ENCODE measurements around the gene RASSF9.

GRCh38 chr12:85836197-85837090 lies at the start of gene RASSF9:
- TF ChIP-seq POLR2AphosphoS5 (IDR thresholded peaks at IDR 0.05; ENCODE audit: low read depth, low read length) (no peak), TAF1 (IDR thresholded peaks at IDR 0.05; ENCODE audit: borderline replicate concordance, insufficient read depth, low read length) (no peak), SIN3A (IDR thresholded peaks at IDR 0.05; ENCODE audit: borderline replicate concordance, insufficient read depth, low read length) (0 out of 2 replicates have a peak, but pooled peaks have one; percentile 18), FOXP2 (optimal IDR thresholded peaks at IDR 0.05; ENCODE audit: borderline replicate concordance, extremely low read depth, extremely low read length, insufficient read depth) (no peak)
- TF ChIP-seq, protein P1, sequence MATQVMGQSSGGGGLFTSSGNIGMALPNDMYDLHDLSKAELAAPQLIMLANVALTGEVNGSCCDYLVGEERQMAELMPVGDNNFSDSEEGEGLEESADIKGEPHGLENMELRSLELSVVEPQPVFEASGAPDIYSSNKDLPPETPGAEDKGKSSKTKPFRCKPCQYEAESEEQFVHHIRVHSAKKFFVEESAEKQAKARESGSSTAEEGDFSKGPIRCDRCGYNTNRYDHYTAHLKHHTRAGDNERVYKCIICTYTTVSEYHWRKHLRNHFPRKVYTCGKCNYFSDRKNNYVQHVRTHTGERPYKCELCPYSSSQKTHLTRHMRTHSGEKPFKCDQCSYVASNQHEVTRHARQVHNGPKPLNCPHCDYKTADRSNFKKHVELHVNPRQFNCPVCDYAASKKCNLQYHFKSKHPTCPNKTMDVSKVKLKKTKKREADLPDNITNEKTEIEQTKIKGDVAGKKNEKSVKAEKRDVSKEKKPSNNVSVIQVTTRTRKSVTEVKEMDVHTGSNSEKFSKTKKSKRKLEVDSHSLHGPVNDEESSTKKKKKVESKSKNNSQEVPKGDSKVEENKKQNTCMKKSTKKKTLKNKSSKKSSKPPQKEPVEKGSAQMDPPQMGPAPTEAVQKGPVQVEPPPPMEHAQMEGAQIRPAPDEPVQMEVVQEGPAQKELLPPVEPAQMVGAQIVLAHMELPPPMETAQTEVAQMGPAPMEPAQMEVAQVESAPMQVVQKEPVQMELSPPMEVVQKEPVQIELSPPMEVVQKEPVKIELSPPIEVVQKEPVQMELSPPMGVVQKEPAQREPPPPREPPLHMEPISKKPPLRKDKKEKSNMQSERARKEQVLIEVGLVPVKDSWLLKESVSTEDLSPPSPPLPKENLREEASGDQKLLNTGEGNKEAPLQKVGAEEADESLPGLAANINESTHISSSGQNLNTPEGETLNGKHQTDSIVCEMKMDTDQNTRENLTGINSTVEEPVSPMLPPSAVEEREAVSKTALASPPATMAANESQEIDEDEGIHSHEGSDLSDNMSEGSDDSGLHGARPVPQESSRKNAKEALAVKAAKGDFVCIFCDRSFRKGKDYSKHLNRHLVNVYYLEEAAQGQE (IDR thresholded peaks at IDR 0.05; ENCODE audit: insufficient read depth in 1 of 2, low read depth in 2 of 2, low read length in 2 of 2): no peak
